GM21529 (cell line): Measurements from ENCODE around the gene SEC61A1.

ENCODE experiments used
- ATAC-seq: cut with Tn5 transposase; IDR thresholded peaks from one replicate; pipeline ENCODE4 v1.9.1; 2021; ENCODE audit not compliant: unreplicated experiment

Gene SEC61A1

GRCh38 chr3:128076483-128077201 is 24.4 kb downstream of the SEC61A1 start:
- no peak for ATAC-seq

GRCh38 chr3:128077202-128077624 is 25.0 kb downstream of the SEC61A1 start:
- ATAC-seq = no peak

- no peak for ATAC-seq
Observed at GRCh38 chr3:128077665-128078064, 25.4 kb downstream of the SEC61A1 start.

- no peak for ATAC-seq
Observed at GRCh38 chr3:128078322-128078721, 26.1 kb downstream of the SEC61A1 start.

- no peak for ATAC-seq
Observed at GRCh38 chr3:128078875-128079274, 26.6 kb downstream of the SEC61A1 start.

- no peak for ATAC-seq
Observed at GRCh38 chr3:128079823-128080222, 27.6 kb downstream of the SEC61A1 start.

- no peak for ATAC-seq
Observed at GRCh38 chr3:128080323-128081080, 28.3 kb downstream of the SEC61A1 start.

- no peak for ATAC-seq
Observed at GRCh38 chr3:128081226-128081625, 29.0 kb downstream of the SEC61A1 start.

GRCh38 chr3:128081846-128082245 is 29.6 kb downstream of the SEC61A1 start:
- no peak for ATAC-seq

- ATAC-seq = no peak
Observed at GRCh38 chr3:128082546-128082945, 30.3 kb downstream of the SEC61A1 start.

GRCh38 chr3:128083396-128083795 is 31.2 kb downstream of the SEC61A1 start:
- ATAC-seq = no peak

GRCh38 chr3:128083980-128084674 is 31.9 kb downstream of the SEC61A1 start:
- no peak for ATAC-seq

GRCh38 chr3:128084675-128085021 is 32.4 kb downstream of the SEC61A1 start:
- ATAC-seq = no peak

GRCh38 chr3:128089135-128089534 is 36.9 kb downstream of the SEC61A1 start:
- no peak for ATAC-seq

- no peak for ATAC-seq
Observed at GRCh38 chr3:128091586-128091985, 39.3 kb downstream of the SEC61A1 start.

GRCh38 chr3:128094295-128095151 is 42.3 kb downstream of the SEC61A1 start:
- ATAC-seq = no peak

GRCh38 chr3:128095222-128095703 is 43.0 kb downstream of the SEC61A1 start:
- ATAC-seq = peak; percentile 83

GRCh38 chr3:128098234-128098633 is 46.0 kb downstream of the SEC61A1 start:
- no peak for ATAC-seq

GRCh38 chr3:128100161-128100560 is 47.9 kb downstream of the SEC61A1 start:
- no peak for ATAC-seq

GRCh38 chr3:128100638-128101037 is 48.4 kb downstream of the SEC61A1 start:
- no peak for ATAC-seq
